ENCODE results near the gene APOH.

- TF ChIP-seq CTCF (IDR thresholded peaks at IDR 0.05) (no peak), POLR2A (IDR thresholded peaks at IDR 0.05) (no peak)
Measured at GRCh38 chr17:66177048-66177447, 52.2 kb downstream of the APOH start.

Measured in esophagus squamous epithelium (tissue), 4 donors.